ENCODE measurements around the gene IGF2BP3. TPM values are rescaled to one million over a fixed set of nuclear protein-coding genes. Genes with fewer than 3 reads are reported as not detected.

The IGF2BP3 gene
- total RNA-seq, 1 donor from 2014 or later = 242 TPM

DNA sequence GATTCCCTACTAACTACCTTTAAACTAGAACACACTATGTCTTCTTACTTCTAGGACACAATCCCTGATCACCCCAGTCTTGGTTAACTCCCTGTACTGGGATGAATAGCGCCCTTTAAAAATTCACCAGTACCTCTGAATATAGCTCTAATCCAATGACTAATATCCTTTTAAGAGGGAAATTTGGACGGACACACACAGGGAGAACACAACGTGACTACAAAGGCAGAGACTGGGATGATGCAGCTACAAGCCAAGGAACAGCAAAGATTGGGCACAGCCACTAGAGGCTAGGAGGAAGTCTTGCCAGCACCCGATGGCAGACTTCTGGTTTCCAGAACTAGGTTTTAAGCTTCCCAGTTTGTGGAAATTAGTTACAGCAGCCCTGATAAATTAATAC lies 89.7 kb downstream of the IGF2BP3 start:
- Histone ChIP-seq H3K4me3 (no peak overlapping the region), H3K27me3 (no peaks in the 10 kb centered on the region), H3K79me2 (ENCODE audit: low read depth) (peaks cover 100% of the 10 kb centered on the region), H3K9me3 (ENCODE audit: low read depth) (no peaks in the 10 kb centered on the region), H2AFZ (replicated peaks) (no peak overlapping the region), H3K4me2 (no peak overlapping the region), H4K20me1 (ENCODE audit: low read depth) (peaks cover 73% of the 10 kb centered on the region), H3K4me1 (no peaks in the 10 kb centered on the region), H3K27ac (no peak overlapping the region), H3K36me3 (peaks cover 4% of the 10 kb centered on the region), H3F3A (ENCODE audit: low read depth) (peaks cover 13% of the 10 kb centered on the region), H3K9ac (no peak overlapping the region)
- Mint-ChIP-seq H3K4me1 (peaks cover 11% of the 10 kb centered on the region), H3K27ac (no peak overlapping the region), H3K36me3 (peaks cover 34% of the 10 kb centered on the region), H3K4me3 (no peak overlapping the region), H3K9me3 (no peaks in the 10 kb centered on the region), H3K27me3 (ENCODE audit: insufficient read depth, low read depth) (no peaks in the 10 kb centered on the region)
- no peak for DNase-seq (ENCODE audit: low spot score)
- TF ChIP-seq EZH2 (IDR thresholded peaks at IDR 0.05) (no peak), EZH2phosphoT487 (IDR thresholded peaks at IDR 0.05) (no peak)
- TF ChIP-seq, protein P1, sequence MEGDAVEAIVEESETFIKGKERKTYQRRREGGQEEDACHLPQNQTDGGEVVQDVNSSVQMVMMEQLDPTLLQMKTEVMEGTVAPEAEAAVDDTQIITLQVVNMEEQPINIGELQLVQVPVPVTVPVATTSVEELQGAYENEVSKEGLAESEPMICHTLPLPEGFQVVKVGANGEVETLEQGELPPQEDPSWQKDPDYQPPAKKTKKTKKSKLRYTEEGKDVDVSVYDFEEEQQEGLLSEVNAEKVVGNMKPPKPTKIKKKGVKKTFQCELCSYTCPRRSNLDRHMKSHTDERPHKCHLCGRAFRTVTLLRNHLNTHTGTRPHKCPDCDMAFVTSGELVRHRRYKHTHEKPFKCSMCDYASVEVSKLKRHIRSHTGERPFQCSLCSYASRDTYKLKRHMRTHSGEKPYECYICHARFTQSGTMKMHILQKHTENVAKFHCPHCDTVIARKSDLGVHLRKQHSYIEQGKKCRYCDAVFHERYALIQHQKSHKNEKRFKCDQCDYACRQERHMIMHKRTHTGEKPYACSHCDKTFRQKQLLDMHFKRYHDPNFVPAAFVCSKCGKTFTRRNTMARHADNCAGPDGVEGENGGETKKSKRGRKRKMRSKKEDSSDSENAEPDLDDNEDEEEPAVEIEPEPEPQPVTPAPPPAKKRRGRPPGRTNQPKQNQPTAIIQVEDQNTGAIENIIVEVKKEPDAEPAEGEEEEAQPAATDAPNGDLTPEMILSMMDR (IDR thresholded peaks at IDR 0.05) = no peak

DNA sequence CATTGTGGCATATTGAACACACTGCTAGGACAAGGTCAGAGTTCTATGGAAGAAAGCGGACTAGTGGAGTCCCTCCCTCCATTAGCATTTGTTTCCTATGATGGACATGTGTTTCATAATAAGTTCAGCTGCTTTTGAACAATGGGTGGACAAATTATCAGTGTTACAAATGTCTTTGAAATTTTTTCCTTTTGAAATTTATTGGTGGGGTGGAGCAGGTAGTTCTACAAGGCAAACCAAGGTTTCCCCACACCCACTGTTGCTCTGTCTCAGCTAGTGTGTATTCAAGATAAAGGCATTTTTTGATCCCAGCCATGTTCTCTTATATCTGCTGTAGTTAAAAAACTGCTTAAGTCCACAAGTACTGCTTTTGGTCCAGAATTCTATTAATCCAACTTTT lies 91.3 kb downstream of the IGF2BP3 start:
- Histone ChIP-seq H3K4me3 (no peak overlapping the region), H3K9ac (no peak overlapping the region), H3K4me2 (no peak overlapping the region), H2AFZ (replicated peaks) (no peak overlapping the region), H3K9me3 (ENCODE audit: low read depth) (no peaks in the 10 kb centered on the region), H3K79me2 (ENCODE audit: low read depth) (peaks cover 100% of the 10 kb centered on the region), H3F3A (ENCODE audit: low read depth) (peaks cover 13% of the 10 kb centered on the region), H3K27ac (no peak overlapping the region), H3K4me1 (no peaks in the 10 kb centered on the region), H3K27me3 (no peaks in the 10 kb centered on the region), H4K20me1 (ENCODE audit: low read depth) (peaks cover 84% of the 10 kb centered on the region), H3K36me3 (peaks cover 4% of the 10 kb centered on the region)
- no peak for DNase-seq (ENCODE audit: low spot score)
- Mint-ChIP-seq H3K4me3 (no peak overlapping the region), H3K36me3 (peaks cover 29% of the 10 kb centered on the region), H3K27me3 (ENCODE audit: insufficient read depth, low read depth) (no peaks in the 10 kb centered on the region), H3K27ac (no peak overlapping the region), H3K4me1 (peaks cover 11% of the 10 kb centered on the region), H3K9me3 (no peaks in the 10 kb centered on the region)
- TF ChIP-seq EZH2 (IDR thresholded peaks at IDR 0.05) = no peak
- no peak for TF ChIP-seq EZH2phosphoT487 (IDR thresholded peaks at IDR 0.05)
- TF ChIP-seq, protein P1 (IDR thresholded peaks at IDR 0.05) = no peak

DNA sequence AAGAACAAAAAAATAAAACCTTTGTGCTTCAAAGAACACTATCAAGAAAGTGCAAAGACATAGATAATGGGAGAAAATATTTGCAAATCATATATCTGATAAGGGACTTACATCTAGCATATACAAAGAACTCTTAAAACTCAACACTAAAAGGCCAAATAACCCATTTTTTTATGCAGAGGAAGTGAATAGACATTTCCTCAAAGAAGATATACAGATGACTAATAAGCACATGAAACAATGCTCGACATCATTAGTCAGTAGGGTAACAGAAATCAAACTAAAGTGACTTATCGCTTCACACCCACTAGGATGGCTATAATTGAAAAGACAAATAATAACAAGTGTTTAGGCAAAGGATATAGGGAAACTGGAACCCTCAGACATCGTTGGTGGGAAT lies 93.2 kb downstream of the IGF2BP3 start:
- Histone ChIP-seq H3K4me1 (no peaks in the 10 kb centered on the region), H3K36me3 (peaks cover 4% of the 10 kb centered on the region), H3K4me3 (no peak overlapping the region), H3K27me3 (no peaks in the 10 kb centered on the region), H3K9me3 (ENCODE audit: low read depth) (no peaks in the 10 kb centered on the region), H3K4me2 (no peak overlapping the region), H4K20me1 (ENCODE audit: low read depth) (peaks cover 88% of the 10 kb centered on the region), H3K9ac (no peak overlapping the region), H3K27ac (no peak overlapping the region), H3F3A (ENCODE audit: low read depth) (peaks cover 13% of the 10 kb centered on the region), H3K79me2 (ENCODE audit: low read depth) (peaks cover 100% of the 10 kb centered on the region), H2AFZ (replicated peaks) (no peak overlapping the region)
- H3K36me3 Mint-ChIP-seq = peaks cover 26% of the 10 kb centered on the region
- TF ChIP-seq EZH2 (IDR thresholded peaks at IDR 0.05) (no peak), EZH2phosphoT487 (IDR thresholded peaks at IDR 0.05) (no peak)
- TF ChIP-seq, protein P1 (IDR thresholded peaks at IDR 0.05) = no peak
- no peak overlapping the region for H3K4me3 Mint-ChIP-seq
- no peaks in the 10 kb centered on the region for H3K9me3 Mint-ChIP-seq
- peaks cover 11% of the 10 kb centered on the region for H3K4me1 Mint-ChIP-seq
- no peak overlapping the region for H3K27ac Mint-ChIP-seq
- H3K27me3 Mint-ChIP-seq (ENCODE audit: insufficient read depth, low read depth) = no peaks in the 10 kb centered on the region
- no peak for DNase-seq (ENCODE audit: low spot score)

Data from neural progenitor cell (in vitro differentiated cells).